ENCODE data around the gene CSF1R. TPM values are rescaled to one million over a fixed set of nuclear protein-coding genes. Genes with fewer than 3 reads are reported as not detected.

Gene CSF1R
- total and polyA plus RNA-seq, 8 donors: 3.0 to 235 (median 25.2) TPM

DNA sequence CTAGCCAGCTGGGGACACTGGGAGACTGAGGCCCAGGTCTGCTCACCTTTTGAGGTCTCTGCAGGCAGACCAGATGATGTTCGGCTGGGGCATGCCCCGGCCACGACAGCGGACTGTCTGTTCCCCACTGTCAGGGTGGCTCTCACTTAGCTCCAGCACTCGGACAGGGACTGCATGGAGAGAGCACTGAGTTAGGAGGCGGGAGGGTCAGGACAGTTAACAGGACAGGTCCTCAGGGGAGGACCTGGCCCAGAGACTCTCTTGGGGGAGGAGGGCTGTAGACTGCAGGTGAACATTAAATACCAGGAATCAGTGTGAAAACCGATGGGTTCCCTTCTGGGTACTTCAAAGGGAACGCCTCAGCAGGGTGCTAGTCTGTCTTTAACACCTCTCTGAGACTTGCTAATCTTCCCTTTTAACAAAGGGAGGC lies 44.2 kb upstream of the CSF1R start:
- WGBS, 5 donors: 75 to 92% (median 87%) methylated on average over 7 to 8 of the region's 8 CpGs

DNA sequence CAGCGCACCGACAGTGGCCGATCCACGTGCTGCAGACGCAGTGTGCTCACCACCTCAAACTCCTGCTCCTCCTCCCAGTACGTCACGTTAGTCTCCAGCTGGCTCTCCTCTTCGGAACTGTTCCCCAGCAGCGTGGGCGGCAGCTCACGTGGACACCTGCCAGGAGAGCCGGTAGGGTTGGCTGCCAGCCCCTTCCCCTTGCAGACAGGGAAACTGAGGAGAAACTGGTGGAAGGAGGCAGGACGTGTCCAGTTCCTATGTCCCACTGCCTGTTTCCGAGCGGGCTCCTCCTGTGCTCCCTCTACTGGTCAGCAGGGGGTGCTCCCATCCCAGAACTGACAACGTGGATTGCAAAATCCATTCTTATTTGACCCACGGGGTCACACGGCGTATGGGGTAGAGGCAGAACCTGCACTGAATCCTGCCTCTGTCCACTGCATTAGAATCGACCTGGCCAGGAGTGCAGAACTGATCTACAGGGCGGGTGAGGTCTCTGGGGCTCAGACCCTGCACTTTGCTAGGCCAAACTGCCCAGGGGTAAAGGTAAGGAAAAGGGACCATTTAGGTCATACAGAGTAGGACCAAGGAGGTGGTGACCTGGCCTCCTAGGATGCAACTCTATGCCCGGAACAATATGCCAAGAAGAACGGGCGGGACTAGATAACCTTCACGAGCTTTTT lies 43.6 kb upstream of the CSF1R start:
- H3K27me3 ChIP-seq: no peaks in the 10 kb centered on the region
- peaks cover 9 to 55% (median 33%) of the 10 kb centered on the region in 4 donors for H3K36me3 ChIP-seq
- intact Hi-C loops (cut with DNase I; ENCODE audit: low total_unique reads): loop anchor here (5.0 kb wide), 1 partner anchor 87 kb away; no protein-coding TSS in a partner anchor
- WGBS, 5 donors: 11 to 41% (median 24%) methylated on average over 19 to 25 of the region's 25 CpGs
- peaks cover 9 to 23% (median 10%) of the 10 kb centered on the region in 4 donors for H3K4me1 ChIP-seq
- no peaks in the 10 kb centered on the region for H3K9me3 ChIP-seq
- TF ChIP-seq POLR2A (IDR thresholded peaks at IDR 0.05): no peak
- TF ChIP-seq POLR2AphosphoS5 (IDR thresholded peaks at IDR 0.05): peak in 1 of 3 donors; percentile 59
- TF ChIP-seq, protein P1, sequence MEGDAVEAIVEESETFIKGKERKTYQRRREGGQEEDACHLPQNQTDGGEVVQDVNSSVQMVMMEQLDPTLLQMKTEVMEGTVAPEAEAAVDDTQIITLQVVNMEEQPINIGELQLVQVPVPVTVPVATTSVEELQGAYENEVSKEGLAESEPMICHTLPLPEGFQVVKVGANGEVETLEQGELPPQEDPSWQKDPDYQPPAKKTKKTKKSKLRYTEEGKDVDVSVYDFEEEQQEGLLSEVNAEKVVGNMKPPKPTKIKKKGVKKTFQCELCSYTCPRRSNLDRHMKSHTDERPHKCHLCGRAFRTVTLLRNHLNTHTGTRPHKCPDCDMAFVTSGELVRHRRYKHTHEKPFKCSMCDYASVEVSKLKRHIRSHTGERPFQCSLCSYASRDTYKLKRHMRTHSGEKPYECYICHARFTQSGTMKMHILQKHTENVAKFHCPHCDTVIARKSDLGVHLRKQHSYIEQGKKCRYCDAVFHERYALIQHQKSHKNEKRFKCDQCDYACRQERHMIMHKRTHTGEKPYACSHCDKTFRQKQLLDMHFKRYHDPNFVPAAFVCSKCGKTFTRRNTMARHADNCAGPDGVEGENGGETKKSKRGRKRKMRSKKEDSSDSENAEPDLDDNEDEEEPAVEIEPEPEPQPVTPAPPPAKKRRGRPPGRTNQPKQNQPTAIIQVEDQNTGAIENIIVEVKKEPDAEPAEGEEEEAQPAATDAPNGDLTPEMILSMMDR (IDR thresholded peaks at IDR 0.05): peak in 5 of 7 experiments; percentile 88 to 93 (median 89)
- H3K4me3 ChIP-seq: peak overlapping the region in 2 of 4 donors; percentile 19 to 30
- peak; percentile 78 to 86 for DNase-seq
- no peak overlapping the region for H3K27ac ChIP-seq

More for the DNA sequence above, 44.2 kb upstream of the CSF1R start:
- Histone ChIP-seq H3K9me3 (no peaks in the 10 kb centered on the region), H3K27me3 (no peaks in the 10 kb centered on the region), H3K27ac (peak overlapping the region in 1 of 5 donors; percentile 20), H3K4me1 (peaks cover 9 to 23% (median 10%) of the 10 kb centered on the region in 4 donors), H3K36me3 (peaks cover 3 to 51% (median 30%) of the 10 kb centered on the region in 4 donors), H3K4me3 (no peak overlapping the region)
- DNase-seq: no peak
- intact Hi-C loops (cut with DNase I; ENCODE audit: low total_unique reads): loop anchor here (5.0 kb wide), 1 partner anchor 87 kb away; no protein-coding TSS in a partner anchor
- TF ChIP-seq EP300 (IDR thresholded peaks at IDR 0.05): no peak
- TF ChIP-seq, protein P1 (IDR thresholded peaks at IDR 0.05): no peak
- TF ChIP-seq POLR2A (IDR thresholded peaks at IDR 0.05): no peak
- TF ChIP-seq POLR2AphosphoS5 (IDR thresholded peaks at IDR 0.05): no peak

DNA sequence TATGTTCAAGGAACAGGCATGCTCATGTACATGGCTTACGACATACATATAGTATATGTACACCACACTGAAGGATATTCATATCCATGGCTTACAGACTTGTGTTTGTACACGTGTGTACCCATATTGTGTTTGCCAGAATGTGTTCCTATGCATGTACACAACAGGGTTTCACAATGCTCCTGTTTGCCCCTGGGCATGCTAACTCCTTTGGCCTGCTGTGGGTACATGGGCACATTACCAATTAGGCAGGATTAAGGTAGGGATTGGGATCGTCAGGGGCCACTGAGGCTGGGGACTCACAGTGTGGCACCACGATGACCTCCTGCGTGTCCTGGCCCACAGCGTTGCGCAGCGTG lies 43.1 kb upstream of the CSF1R start:
- intact Hi-C loops (cut with DNase I; ENCODE audit: low total_unique reads): no loop called here
- DNase-seq: no peak
- peak overlapping the region in 2 of 4 donors; percentile 19 to 30 for H3K4me3 ChIP-seq
- peaks cover 9 to 23% (median 10%) of the 10 kb centered on the region in 4 donors for H3K4me1 ChIP-seq
- no peaks in the 10 kb centered on the region for H3K27me3 ChIP-seq
- TF ChIP-seq POLR2AphosphoS5 (IDR thresholded peaks at IDR 0.05): no peak
- TF ChIP-seq POLR2A (IDR thresholded peaks at IDR 0.05): peak in 1 of 4 donors; percentile 32
- TF ChIP-seq, protein P1 (IDR thresholded peaks at IDR 0.05): no peak
- H3K9me3 ChIP-seq: no peaks in the 10 kb centered on the region
- WGBS, 5 donors: 44 to 95% (median 63%) methylated on average over 2 to 8 of the region's 8 CpGs
- no peak overlapping the region for H3K27ac ChIP-seq
- H3K36me3 ChIP-seq: peaks cover 9 to 55% (median 34%) of the 10 kb centered on the region in 4 donors

DNA sequence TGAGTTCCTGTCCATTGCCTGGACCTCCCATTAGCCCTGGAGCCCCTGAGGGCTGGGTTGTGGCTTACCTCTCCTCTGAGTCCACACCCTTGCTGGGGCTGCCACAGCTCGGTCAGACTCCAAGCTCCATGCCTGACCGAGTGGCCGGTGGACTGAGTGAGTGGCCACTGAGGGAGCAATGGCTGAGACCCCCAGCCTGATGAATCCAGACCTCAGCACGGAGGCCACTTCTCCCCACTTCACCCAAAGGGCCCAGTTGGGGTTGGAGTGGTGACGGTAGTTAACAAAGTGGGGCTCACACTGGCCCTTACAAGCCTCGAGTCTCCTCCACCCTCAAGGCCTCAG lies 40.5 kb upstream of the CSF1R start:
- WGBS, 5 donors: 79 to 93% (median 81%) methylated on average over 3 to 6 of the region's 6 CpGs
- no peaks in the 10 kb centered on the region for H3K27me3 ChIP-seq
- TF ChIP-seq POLR2A (IDR thresholded peaks at IDR 0.05) (no peak), EP300 (IDR thresholded peaks at IDR 0.05) (no peak), POLR2AphosphoS5 (IDR thresholded peaks at IDR 0.05) (no peak)
- TF ChIP-seq, protein P1 (IDR thresholded peaks at IDR 0.05): no peak
- H3K4me1 ChIP-seq: peaks cover 9 to 16% (median 10%) of the 10 kb centered on the region in 4 donors
- H3K4me3 ChIP-seq: no peak overlapping the region
- no peak overlapping the region for H3K27ac ChIP-seq
- intact Hi-C loops (cut with DNase I; ENCODE audit: low total_unique reads): no loop called here
- no peaks in the 10 kb centered on the region for H3K9me3 ChIP-seq
- DNase-seq: no peak
- H3K36me3 ChIP-seq: peaks cover 15 to 74% (median 54%) of the 10 kb centered on the region in 4 donors

Measured in stomach (tissue), 9 donors.